ENCODE measurements around the gene CDV3.
"Not testable (repeated sequence)": the region's sequence is repeated elsewhere in the genome, so short reads cannot be mapped to it uniquely, and the experiment has no call there.

CDV3 gene, protein sequence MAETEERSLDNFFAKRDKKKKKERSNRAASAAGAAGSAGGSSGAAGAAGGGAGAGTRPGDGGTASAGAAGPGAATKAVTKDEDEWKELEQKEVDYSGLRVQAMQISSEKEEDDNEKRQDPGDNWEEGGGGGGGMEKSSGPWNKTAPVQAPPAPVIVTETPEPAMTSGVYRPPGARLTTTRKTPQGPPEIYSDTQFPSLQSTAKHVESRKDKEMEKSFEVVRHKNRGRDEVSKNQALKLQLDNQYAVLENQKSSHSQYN

DNA sequence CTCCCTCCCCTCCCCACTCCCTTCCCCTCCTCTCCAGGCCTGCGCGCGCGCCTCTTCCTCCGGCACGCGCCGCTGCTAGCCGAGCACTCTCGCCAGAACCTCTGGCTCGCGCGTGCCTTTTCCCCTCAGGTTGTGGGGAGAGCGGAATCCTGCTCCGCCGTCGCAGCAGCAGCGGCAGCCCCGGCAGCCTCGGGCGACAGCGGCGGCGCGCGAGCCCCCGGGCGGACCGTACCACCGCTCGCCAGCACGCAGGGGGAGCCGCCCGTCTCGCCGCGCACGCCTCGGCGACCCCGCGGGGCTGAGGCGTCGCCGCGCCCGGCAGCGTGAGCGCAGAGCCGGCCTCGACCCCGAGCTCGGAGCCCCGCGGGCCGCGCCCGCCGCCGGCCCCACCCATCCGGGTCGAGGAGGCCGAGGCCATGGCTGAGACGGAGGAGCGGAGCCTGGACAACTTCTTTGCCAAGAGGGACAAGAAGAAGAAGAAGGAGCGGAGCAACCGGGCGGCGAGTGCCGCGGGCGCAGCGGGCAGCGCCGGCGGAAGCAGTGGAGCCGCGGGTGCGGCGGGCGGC lies at the start of gene CDV3:
Gene CDV3, plus strand, starts transcription at position 58 of the 566 bp plus-strand sequence. Its CDS starts 359 bp downstream, at position 417.
- no peak for DNase-seq

DNA sequence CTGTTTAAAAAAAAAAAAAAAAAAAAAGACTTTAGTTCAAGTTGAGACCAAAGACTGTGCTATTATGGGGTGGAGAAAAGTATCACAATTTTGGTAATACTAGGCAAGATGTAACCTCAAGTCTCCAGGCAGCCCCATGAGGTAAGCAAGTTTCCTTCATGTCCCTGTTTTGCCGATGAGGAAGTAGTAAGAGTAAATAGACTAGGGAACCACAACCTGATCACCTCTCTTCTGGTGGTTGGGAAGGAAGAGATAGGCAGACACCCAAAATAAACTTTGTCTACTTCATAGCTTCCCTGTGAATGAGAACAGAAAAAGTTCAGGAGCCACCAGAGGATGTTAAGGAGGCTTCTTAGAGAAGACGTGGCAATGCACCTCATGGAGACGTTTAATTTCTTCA lies 49.7 kb upstream of the CDV3 start:
- DNase-seq = not testable (repeated sequence)

DNA sequence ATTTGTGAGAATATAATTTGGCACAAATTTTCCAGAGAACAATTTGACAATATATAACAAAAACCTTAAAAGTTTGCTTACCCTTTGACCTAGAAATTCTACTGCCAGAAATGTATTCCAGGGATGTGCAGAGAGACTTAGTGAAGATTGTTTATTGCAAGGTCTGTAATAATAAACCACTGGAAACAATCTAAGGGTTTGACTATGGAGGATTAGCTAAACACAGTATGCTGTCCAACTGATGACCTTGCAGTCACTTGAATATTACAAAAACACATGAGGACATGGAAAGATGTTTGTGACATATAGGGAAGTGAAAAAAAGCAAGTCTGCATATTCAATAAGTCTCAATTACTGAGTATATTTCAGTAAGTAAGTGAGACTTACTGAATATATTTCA lies 48.1 kb upstream of the CDV3 start:
- DNase-seq = no peak

DNA sequence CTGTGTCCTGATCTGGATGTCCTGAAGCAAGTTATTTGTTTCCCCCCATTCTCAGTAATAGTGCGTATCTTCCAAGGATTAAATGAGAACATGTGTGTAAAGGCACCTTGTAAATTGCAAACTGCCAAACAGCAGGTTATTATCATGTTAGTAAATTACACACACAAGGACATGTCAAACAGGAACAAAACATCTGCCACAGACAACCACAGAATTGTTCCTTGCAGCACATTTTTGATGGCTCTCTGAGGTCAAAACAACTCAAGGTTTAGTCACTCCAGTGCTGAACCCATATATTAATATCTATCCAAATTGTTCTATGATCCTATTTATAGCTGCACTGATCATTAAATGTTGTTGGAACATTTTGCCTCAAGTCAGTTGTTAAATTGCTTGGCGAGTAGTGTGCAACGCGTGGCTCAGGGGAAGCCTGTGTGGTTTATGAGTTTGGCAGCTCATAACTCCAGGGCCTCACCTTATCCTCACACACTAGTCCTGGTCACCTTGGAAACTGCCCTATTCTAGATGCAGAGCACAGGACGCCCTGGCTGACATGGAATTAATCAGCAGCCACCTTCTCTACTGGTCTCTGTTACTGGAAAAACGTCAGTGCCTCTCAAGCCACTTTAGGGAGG lies 46.3 kb upstream of the CDV3 start:
- no peak for DNase-seq

DNA sequence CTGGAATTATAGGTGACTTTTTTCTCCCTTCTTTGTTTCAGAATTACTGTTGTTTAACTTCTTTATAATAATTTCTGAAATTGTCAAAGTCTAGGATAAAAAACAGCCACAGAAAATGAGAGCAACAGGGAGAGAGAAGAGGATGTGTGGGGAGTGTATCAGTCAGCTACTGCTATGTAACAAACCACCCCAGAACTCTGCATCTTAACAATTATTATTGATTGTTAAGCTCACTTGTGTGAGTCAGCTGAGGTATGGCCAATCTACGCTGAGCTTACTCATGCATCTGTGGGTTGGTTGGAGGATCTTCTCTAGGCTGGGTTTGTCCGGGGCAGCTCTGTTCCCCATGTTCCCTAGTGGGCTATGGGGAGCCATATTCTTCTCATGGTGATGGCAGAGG lies 43.7 kb upstream of the CDV3 start:
- no peak for DNase-seq

DNA sequence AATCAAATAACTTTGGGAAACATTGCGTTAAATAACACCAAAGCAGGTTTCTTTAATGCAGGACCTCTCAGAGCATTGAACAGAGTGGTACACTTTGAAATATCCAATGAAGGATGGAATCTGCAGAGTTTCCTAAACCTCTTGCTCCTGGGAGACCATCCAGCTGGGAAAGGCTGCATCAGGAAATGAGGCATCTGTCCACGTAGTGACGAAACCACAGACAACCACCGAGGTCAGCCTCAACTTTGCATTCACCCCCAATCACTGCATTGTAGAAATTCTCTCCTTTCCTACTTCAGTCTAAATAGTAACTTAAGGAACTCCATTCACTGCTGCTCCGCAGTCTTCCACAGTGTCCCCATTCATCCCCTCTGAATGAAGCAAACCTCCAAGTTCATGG lies 41.5 kb upstream of the CDV3 start:
- DNase-seq = no peak

DNA sequence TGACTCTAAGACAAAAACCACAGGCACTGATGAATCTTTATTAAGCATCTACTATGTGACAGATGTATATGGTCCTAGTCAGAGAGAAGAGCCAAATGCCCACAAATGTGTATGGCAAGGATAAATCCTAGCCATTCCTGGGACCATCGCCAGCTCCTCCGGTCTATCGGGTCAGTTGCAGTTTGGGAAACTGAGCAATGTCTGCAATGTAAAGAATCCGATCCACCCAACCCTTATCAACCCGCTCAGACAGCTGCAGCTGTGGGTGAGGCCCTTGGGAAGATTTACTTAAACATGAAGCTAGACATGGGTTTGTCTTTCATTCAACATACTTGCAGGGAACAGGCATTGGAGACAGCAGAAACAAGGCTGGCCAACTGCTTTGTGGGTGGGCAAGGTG lies 40.5 kb upstream of the CDV3 start:
- no peak for DNase-seq

DNA sequence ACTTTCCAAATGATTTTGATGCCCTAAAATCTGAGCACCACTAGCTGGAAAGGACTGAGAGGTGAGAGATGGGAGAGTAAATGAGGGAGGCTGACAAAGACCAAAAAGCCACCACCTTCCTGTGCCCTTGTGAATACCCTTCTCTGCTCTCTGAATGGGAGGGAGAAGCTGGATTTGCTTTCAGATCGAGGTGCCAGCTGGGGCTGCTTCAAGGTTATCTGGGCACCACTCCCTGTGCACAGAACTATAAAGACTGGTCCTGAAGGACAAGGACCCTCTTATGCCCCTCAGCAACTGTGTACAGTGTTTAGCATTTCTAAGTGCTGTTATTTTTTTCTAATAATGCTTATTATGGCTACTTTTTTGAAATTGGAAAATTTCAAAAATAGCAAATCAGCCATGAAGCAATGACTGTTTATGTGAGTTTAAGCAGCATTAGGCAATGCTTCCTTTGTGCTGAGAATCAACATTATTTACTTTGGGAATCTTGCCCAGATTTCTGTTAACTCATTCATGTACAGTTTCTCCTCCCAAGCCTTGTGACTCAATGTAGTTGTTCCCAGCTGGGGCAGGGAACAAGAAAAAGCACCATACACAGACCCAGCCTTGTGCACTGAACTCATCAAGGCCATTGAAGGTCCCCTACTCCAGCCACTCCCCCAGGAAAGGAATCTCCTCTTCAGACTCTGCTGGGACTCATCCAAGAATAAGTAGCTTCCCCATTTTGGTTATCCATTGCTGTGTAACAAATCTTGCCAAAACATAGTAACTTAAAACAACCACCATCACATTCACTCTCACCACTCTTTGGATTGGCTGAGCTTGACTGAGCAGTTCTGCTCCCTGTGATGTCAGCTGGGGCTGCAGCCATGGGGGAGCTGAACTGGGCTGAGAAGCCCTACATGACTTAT lies 37.3 kb upstream of the CDV3 start:
- no peak for DNase-seq

DNA sequence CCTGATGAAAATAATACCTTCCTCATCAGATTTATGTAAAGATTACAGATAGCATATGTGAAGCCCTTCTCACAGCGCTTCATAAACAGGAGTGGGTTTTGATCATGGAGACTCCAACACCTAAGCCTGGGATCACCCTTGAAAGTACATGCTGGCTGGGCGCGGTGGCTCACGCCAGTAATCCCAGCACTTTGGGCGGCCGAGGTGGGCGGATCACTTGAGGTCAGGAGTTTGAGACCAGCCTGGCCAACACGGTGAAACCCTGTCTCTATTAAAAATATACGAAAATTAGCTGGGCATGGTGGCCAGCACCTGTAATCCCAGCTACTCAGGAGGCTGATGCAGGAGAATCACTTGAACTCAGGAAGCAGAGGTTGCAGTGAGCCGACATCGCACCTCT lies 36.4 kb upstream of the CDV3 start:
- DNase-seq = not testable (repeated sequence)

DNA sequence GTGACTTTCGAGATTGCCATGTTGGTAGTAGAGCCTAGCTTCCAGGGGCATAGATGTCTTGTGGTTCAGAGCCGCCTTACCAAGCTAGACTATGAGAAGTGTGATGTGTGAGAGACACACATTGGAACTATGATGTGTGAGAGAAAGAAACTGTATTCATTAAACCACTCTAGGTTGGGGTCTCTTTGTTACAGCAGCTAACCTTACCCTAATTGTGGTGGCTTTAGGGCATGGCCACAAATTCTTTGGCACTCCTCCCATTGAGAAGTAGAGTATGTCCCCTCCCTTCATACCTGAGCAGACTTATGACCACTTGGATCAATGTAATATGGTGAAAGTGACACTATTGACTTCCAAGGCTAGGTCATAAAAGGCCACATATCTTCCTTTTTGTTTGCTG lies 35.3 kb upstream of the CDV3 start:
- DNase-seq = no peak

DNA sequence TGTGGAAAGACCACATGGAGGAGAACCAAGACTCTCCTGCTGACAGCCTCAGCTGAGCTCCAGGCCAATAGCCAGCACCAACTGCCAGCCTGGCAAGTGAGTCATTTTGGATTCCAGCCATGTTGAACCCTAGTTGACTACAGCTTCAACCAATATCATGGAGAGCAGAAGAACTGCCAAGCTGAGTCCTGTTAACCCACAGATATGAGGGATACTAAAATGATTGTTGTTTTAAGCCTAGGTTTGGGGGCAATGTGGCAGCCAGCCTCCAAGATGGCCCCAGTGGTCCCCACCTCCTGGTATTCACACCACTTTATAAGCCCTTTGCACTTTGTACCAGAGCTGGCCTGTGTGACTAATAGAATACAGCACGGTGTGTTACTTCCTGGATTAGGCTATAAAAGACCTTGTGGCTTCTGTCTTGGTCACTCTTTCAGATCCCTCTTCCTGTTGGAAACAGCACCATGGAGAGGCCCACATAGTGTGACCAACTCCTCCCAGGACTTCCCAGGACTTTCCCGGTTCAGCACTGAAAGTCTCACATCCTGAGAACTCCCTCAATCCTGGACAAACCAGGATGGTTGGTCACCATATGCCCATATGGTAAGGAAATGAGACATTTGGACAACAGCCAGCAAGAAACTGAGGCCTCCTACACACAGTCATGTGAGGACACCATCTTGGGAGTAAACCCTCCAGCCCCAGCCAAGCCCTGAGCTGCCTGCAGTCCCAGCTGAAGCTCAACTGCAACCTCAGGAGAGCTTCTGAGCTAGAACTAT lies 32.4 kb upstream of the CDV3 start:
- DNase-seq = no peak

DNA sequence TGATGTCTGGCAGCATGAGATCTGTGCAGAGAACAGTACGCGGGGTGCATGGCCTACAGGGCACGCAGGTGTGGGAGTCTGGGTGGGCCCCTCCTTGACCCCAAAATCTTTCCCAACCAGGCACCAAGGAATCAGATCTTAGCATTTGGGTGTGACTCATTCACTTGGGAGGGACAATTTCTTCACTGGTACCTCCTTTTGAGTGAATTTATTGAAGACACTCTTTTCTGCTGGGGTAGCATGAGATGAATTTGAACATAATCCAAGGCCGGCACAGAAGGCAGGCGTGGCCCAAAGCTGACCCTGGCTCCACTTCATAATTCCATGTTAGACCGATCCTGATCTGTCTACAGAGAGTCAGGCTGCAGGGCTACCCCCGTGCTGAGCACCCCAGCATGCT lies 30.6 kb upstream of the CDV3 start:
- DNase-seq = no peak

DNA sequence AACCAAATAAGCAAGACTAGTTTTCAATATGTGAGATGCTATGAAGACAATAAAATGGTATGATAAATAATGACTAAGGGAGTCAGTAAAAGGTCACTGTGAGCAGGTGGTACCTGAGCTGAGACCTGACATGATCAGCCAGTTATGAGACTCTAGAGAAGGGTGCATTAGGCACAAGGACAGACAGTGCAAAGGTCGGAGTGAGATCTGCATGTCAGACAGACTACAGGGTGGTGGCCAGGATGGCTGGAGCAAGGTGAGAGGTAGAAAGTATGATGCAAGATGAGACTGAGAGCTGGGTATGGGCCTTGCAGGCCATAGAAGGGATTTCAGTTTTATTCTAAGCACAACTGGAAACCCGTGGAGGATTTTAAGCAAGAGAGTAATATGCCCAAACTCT lies 28.5 kb upstream of the CDV3 start:
- not testable (repeated sequence) for DNase-seq

DNA sequence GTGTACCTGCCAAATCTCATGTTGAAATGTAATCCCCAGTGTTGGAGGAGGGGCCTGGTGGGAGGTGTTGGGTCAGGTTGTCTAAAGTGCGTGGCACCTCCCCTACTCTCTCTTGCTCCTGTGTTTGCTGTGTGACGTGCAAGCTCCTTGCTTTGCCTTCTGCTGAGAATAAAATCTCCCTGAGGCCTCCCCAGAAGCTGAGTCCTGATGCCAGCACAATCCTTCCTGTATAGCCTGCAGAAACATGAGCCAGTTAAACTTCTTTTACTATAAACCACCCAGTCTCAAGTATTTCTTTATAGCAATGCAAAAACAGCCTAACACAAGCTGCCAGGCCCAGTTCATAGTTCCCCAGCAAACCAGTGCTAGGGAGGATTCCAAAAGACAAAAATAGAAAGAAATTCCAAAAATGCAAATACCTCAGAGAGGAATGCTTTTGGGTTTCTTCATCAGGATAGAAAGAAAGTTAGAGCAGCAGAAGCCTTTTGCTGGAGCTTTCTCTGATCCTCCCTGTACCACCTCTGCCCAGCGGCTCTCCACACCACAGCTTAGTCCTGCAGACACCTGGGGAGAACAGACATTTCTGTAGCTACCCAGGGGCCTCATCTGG lies 25.9 kb upstream of the CDV3 start:
- no peak for DNase-seq

DNA sequence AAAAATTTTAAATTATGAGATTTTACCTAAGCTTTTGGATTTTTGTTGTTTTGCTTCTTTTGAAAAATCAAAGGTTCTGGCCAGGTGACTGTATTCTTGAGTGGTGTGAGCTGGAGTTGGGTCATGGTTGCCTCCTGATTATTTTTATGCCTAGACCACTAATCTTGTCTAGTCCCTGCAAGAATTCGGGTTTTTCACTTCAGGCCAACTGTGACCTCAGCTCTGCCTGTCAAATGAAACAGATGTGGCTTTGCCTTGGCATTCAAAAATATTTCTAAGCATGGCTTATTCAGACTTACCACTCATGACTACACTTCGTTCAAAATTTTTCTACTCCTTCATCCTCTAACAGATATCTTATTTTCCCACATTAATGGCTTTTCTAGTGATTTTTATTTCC lies 25.4 kb upstream of the CDV3 start:
- DNase-seq = no peak

DNA sequence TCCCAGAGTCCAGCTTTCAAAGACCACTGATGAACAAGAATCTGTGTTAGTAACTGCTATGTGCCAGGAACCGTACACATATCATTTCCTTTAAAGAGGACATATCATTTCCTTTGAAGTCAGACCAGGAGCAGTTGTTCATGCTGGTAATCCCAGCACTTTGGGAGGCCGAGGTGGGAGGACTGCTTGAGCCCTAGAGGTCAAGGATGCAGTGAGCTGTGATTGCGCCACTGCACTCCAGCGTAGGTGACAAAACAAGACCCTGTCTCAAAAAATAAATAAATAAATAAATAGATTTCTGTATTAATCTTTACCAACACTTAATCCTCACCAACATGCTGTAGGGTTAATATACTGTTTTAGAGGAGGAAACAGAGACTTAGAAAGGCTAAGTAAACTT lies 23.9 kb upstream of the CDV3 start:
- DNase-seq = no peak

DNA sequence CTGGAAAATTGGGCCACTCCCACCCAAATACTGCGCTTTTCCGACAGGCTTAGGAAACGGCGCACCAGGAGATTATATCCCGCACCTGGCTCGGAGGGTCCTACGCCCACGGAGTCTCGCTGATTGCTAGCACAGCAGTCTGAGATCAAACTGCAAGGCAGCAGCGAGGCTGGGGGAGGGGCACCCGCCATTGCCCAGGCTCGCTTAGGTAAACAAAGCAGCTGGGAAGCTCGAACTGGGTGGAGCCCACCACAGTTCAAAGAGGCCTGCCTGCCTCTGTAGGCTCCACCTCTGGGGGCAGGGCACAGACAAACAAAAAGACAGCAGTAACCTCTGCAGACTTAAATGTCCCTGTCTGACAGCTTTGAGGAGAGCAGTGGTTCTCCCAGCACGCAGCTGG lies 21.9 kb upstream of the CDV3 start:
- DNase-seq = not testable (repeated sequence)

DNA sequence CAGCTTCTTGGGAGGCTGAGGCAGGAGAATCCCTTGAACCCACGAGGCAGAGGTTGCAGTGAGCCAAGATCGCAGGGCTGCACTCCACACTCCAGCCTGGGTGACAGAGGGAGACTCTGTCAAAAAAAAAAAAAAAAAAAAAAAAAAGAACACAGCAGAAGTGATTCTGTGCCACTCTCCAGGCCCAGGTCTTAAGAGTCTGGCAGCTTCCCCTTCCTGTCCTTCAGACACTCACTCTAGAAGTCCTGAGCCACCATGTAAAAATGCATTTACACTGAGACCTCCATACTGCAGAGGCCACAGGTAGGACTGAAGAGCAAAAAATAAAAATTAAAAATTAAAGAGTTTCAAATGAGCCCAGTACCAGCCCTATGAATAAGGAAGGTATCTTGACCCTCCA lies 11.8 kb upstream of the CDV3 start:
- no peak for DNase-seq

DNA sequence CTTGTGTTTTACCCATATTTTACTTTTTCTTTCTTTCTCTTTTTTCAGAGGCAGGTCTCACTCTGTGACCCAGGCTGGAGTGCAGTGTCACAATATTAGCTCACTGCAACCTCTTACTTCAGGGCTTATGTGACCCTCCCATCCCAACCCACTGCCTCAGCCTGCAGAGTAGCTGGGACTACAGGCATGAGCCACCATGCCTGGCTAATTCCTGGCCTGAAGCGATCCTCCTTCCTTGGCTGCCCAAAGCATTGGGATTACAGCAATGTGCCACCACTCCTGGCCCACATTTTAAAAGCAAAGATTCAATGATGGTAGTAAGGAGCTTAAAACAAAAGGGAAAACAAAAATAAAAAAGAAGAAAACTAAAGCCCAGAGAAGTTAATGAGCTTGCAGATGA lies 11.1 kb upstream of the CDV3 start:
- DNase-seq = no peak

DNA sequence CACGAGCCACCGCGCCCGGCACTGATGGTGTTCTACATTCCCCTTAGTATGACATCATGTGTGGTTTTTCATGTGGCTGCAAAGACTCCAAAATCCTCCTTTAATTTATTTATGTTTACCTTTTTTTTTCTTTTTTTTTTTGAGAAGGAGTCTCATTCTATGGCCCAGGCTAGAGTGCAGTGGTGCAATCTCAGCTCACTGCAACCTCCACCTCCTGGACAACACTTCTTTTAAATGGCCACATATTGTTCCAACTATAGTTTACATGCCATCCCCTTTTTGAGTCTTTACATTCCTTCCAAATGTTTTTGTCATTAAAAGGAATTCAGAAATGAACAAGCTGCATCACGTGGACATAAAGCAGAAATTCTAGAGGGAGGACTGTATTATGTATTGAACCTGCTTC lies 10.3 kb upstream of the CDV3 start:
- no peak for DNase-seq

DNA sequence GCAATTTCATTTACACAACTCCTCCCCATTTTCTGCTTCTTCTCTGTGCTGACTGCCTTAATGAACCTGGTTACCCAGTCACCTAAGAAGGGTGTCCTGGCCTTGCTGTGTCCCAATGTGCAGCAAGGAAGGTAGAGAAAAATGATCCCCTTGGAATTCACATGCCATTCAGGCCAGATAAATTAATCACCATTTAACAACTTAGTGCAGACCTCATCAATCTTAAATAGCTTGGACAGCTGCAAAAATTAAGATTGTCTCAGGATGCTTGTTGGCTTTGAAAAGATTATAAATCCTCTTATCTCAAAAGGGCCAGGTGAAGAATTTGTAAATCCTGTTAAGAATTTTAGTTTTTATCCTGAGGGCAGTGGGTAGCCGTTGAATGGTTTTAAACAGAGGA lies 9.7 kb upstream of the CDV3 start:
- DNase-seq = no peak

DNA sequence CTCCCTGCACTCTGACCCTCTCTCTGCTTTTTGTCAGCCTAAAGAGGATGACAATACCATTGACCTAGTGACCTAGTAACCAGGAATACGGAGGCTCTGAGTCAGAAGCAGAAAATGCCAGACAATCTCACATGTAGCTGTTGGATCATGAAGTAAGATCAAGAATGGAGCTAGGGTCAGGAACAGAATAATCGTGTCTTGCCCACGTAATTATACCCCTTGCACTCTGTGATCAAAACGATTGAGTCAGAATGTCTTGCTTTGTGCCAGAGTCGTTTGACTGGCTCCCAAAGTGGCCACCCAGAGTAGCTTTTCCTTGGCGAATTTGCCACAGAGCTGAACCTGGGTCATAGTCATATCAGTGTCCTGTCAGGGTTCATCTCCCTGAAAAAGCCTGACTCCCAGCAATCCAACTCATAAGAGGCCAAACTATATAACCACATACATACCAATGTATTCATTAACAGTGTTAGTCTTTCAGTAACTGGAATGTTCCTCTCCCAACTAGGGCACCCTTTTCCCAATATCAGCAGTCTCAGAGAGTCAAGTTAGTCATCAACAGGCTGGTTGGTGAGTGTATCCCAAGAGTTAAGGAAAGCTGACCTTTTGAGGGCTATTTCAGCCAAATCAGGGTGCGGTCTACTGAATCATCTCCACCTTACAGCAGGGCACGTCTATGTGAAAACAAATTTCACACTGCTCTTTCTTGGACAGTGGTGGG lies 5.0 kb upstream of the CDV3 start:
- no peak for DNase-seq

Measured in activated T-cell treated with anti-CD3 and anti-CD28 coated beads, Interleukin-2, amount 50 U/mL, for 1 hour (primary cell).